ENCODE data around the gene RYR3.

DNA sequence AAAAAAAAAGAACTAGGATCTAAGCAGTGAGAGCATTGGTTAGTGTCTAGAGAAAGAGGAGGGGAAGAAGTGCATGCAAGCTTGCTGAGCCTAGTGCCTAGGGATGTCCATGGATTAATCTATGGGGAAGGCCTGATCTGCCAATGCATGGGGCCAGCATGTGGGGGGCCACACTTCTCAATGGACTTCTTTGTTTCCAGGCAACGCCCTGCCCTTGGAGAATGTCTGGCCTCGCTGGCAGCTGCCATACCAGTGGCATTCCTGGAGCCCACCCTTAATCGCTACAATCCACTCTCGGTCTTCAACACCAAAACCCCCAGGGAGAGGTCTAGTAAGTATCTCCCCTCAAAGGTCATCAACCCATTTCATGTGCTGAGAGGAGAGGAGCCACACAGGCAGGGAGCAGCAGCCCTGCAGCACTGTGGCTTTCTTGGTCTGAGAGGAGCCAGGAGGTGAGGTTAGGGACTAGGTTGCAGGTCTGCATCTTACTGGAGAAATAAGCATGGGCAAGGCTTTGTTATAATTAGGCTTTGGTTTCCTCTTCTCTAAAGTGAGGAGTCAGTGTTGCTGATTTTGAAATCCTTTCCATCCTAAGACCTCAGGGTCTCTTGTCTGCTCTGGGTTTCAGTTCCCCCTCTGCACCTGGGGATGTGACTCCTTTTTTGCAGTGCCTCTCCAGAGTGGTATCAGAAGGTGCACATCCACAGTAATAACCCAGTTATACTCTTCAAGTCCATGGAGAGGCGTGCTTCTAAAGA lies 469.4 kb downstream of the RYR3 start:
- TF ChIP-seq, protein P1, sequence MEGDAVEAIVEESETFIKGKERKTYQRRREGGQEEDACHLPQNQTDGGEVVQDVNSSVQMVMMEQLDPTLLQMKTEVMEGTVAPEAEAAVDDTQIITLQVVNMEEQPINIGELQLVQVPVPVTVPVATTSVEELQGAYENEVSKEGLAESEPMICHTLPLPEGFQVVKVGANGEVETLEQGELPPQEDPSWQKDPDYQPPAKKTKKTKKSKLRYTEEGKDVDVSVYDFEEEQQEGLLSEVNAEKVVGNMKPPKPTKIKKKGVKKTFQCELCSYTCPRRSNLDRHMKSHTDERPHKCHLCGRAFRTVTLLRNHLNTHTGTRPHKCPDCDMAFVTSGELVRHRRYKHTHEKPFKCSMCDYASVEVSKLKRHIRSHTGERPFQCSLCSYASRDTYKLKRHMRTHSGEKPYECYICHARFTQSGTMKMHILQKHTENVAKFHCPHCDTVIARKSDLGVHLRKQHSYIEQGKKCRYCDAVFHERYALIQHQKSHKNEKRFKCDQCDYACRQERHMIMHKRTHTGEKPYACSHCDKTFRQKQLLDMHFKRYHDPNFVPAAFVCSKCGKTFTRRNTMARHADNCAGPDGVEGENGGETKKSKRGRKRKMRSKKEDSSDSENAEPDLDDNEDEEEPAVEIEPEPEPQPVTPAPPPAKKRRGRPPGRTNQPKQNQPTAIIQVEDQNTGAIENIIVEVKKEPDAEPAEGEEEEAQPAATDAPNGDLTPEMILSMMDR (IDR thresholded peaks at IDR 0.05) = no peak
- no peak for TF ChIP-seq ZFX (IDR thresholded peaks at IDR 0.05; ENCODE audit: borderline replicate concordance)
